HFF-Myc (cell line): ENCODE data around the gene SLC25A1.
"Not testable (repeated sequence)": the region's sequence is repeated elsewhere in the genome, so short reads cannot be mapped to it uniquely, and the experiment has no call there.

Experiments used
- DNase-seq: peaks from one replicate; pipeline ENCODE4 v3.0.0-alpha.2; 2011; ENCODE audit warnings: low read depth; ENCODE audit errors: extremely low read depth
- H3K4me3 ChIP-seq: replicated peaks from 2 replicates; pipeline ENCODE4 v1.5.1; 2011; ENCODE audit warnings: low read depth, mild to moderate bottlenecking, control low read depth, low read length
- TF ChIP-seq, protein P1 (sequence below): IDR thresholded peaks from 2 replicates; pipeline ENCODE4 v1.5.1; 2012; ENCODE audit warnings: mild to moderate bottlenecking, low read depth, low read length, control low read depth; ENCODE audit errors: missing control alignments

Gene SLC25A1

DNA sequence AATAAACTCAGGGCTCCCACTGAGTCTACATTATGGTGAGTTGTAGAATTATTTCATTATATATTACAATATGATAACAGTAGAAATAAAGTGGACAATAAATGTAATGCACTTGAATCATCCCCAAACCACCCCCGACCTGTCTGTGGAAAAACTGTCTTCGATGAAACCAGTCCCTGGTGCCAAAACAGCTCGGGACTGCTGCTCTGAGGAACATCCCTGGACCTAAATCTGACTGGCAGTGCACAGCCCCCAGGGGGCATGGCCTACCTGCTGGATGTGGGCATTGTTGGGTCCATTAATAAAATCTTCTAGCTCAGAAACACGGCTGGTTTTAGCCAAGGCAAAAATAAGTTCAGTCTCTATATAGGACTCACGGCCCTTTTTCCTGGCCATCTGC, 29.3 kb upstream of the SLC25A1 start:
- no peak for DNase-seq
- H3K4me3 ChIP-seq = no peak overlapping the region
- TF ChIP-seq, protein P1, sequence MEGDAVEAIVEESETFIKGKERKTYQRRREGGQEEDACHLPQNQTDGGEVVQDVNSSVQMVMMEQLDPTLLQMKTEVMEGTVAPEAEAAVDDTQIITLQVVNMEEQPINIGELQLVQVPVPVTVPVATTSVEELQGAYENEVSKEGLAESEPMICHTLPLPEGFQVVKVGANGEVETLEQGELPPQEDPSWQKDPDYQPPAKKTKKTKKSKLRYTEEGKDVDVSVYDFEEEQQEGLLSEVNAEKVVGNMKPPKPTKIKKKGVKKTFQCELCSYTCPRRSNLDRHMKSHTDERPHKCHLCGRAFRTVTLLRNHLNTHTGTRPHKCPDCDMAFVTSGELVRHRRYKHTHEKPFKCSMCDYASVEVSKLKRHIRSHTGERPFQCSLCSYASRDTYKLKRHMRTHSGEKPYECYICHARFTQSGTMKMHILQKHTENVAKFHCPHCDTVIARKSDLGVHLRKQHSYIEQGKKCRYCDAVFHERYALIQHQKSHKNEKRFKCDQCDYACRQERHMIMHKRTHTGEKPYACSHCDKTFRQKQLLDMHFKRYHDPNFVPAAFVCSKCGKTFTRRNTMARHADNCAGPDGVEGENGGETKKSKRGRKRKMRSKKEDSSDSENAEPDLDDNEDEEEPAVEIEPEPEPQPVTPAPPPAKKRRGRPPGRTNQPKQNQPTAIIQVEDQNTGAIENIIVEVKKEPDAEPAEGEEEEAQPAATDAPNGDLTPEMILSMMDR = no peak

DNA sequence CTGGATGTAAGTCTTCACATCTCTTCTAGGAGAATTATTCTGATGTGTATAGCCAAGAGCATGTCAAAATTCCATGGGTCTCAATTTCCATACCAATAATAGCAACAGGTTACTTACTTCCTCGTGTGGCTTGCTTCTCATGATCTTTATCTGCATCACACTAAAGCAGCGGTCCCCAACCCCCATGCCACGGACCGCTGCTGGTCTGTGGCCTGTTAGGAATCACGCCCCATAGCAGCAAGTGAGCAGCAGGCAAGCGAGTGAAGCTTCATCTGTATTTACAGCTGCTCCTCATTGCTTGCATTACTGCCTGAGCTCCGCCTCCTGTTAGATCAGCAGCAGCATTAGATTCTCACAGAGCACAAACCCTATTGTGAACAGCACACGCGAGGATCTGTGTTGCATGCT, 28.9 kb upstream of the SLC25A1 start:
- no peak overlapping the region for H3K4me3 ChIP-seq
- DNase-seq = no peak
- TF ChIP-seq, protein P1 = no peak

DNA sequence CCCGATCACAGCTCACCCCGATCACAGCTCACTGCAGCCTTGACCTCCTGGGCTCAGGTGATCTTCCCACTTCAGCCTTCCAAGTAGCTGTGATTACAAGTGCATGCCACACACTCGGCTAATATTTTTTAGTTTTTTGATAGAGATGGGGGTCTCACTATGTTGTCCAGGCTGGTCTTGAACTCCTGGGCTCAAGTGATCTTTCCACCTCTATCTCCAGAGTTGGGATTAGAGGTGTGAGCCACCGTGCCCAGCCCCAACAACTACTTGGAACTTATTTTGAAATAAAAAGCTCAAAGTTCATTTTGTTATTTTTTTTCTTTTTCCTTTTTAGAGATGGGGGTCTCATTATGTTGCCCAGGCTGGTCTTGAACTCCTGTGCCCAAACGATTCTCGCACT, 27.8 kb upstream of the SLC25A1 start:
- DNase-seq = no peak
- H3K4me3 ChIP-seq = no peak overlapping the region
- TF ChIP-seq, protein P1 = no peak

DNA sequence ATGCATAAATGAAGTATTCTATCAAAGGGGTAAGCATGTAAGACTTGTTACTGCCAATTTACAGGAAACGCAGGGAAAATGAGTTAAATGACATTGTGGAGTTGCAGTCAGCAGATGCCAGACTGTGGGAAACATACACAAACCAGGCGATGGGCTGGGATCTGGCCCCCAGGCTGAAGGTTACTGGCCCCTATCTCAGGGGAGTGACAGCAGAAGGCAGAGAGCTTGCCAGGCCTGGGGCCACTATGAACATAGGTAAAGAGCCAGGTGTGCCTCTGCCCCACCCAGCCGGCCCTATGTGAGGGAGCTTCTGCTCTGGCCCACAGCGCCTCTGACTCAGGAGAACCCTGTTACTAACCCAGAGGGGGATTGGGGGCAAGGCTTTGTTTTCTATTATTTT, 26.1 kb upstream of the SLC25A1 start:
- TF ChIP-seq, protein P1 = no peak
- no peak overlapping the region for H3K4me3 ChIP-seq
- no peak for DNase-seq

DNA sequence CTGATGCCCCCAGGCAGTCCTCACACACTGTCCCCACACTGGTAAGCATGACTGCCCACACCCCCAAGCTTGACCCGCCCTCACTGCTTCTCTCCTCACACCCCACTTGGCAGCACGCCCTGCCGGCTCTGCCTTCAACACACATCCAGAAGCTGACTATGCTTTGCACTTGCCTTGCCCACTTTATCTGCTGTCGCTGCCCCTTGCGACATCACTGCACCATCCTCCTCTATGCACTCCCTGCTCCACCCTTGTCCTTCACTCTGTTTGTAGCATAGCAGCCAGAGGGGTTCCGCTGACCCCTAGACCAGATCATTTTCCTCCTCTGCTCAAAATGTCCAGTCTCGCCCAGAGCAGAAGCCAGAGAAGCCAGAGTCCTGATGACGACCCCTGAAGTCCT, 25.3 kb upstream of the SLC25A1 start:
- no peak overlapping the region for H3K4me3 ChIP-seq
- TF ChIP-seq, protein P1 = no peak
- no peak for DNase-seq

DNA sequence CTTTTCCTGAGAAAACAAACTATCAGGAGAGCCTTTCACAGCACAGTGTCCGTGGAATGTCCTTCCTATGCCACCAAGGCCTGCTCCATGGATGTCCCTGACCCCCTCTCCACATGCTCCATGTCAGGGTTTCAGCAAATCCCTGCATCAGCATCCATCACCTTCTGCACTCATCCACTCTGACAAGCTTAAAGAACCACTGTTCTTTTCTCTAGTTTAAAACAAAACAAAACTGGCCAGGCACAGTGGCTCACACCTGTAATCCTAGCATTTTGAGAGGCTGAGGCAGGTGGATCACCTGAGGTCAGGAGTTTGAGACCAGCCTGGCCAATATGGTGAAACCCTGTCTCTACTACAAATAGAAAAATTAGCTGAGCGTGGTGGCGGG, 24.3 kb upstream of the SLC25A1 start:
- not testable (repeated sequence) for H3K4me3 ChIP-seq, DNase-seq

DNA sequence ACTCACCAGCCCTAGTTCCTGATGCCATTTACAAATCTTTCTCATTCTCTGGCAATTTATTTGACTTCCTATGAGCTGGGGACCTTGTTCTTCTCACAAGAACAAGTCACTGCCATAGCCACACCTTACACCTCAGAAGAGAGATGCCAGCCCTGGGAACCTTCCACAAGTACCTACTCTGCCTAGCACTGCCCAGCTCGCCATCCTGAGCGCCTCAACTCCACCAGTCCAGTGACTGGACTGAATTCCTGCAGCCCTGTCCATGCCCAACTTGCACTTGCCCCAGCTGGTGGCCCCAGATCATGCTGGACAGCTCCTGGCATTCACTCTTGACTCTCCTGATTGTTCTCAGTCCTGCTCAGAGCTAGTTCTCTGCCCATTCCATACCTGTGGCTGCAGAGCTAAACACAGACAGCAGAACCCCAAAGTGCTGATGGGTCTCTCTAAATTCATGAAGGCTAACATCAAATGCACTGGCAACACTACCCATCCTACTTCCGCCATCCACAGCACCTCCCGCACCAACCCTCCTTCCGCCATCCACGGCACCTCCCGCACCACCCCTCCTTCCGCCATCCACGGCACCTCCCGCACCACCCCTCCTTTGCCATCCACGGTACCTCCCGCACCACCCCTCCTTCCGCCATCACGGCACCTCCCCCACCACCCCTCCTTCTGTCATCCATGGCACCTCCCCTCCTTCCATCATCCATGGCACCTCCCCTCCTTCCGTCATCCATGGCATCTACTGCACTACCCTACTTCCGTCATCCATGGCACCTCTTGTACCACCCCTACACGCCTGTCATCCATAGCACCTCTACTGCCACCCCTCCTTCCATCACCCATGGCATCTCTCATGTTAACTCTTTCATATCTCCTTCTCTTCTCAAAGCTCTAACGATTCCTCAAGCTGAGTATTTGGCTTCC, 23.6 kb upstream of the SLC25A1 start:
- TF ChIP-seq, protein P1 = no peak
- H3K4me3 ChIP-seq = no peak overlapping the region
- no peak for DNase-seq
